ENCODE results near the gene MYH15.

DNA sequence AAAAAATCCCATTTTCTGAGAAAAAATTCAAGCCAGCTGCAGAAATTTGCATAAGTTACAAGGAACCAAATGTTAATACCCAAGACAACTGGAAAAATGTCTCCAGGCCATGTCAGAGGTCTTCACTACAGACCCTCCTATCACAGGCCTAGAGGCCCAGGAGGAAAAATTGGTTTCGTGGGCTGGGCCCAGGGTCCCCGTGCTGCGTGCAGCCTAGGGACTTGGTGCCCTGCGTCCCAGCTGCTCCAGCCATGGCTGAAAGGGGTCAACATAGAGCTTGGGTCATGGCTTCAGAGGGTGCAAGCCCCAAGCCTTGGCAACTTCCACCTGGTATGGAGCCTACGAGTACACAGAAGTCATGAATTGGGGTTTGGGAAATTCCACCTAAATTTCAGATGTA is 78.0 kb downstream of the MYH15 start:
- TF ChIP-seq ZNF512 (CRISPR knock-in tag; IDR thresholded peaks at IDR 0.05; ENCODE audit: borderline replicate concordance) = no peak
- no peak for TF ChIP-seq ATF3 (CRISPR knock-in tag; conservative IDR thresholded peaks at IDR 0.05)
- TF ChIP-seq, protein P1, sequence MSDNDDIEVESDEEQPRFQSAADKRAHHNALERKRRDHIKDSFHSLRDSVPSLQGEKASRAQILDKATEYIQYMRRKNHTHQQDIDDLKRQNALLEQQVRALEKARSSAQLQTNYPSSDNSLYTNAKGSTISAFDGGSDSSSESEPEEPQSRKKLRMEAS (CRISPR knock-in tag; IDR thresholded peaks at IDR 0.05) = no peak
- no peak for TF ChIP-seq ESRRA (CRISPR knock-in tag; IDR thresholded peaks at IDR 0.05; ENCODE audit: borderline replicate concordance)
- no peak for TF ChIP-seq TEAD4 (CRISPR knock-in tag; IDR thresholded peaks at IDR 0.05)
- no peak for TF ChIP-seq ZNF281 (CRISPR knock-in tag; IDR thresholded peaks at IDR 0.05)
- TF ChIP-seq IRF2 (CRISPR knock-in tag; IDR thresholded peaks at IDR 0.05; ENCODE audit: borderline replicate concordance, low read depth) = no peak
- TF ChIP-seq CTCF (IDR thresholded peaks at IDR 0.05) = no peak
- TF ChIP-seq TP53 (CRISPR knock-in tag; IDR thresholded peaks at IDR 0.05) = no peak
- TF ChIP-seq, protein P2, sequence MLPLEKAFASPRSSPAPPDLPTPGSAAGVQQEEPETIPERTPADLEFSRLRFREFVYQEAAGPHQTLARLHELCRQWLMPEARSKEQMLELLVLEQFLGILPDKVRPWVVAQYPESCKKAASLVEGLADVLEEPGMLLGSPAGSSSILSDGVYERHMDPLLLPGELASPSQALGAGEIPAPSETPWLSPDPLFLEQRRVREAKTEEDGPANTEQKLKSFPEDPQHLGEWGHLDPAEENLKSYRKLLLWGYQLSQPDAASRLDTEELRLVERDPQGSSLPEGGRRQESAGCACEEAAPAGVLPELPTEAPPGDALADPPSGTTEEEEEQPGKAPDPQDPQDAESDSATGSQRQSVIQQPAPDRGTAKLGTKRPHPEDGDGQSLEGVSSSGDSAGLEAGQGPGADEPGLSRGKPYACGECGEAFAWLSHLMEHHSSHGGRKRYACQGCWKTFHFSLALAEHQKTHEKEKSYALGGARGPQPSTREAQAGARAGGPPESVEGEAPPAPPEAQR (CRISPR knock-in tag; IDR thresholded peaks at IDR 0.05) = no peak
- no peak for TF ChIP-seq ZBTB21 (CRISPR knock-in tag; IDR thresholded peaks at IDR 0.05; ENCODE audit: borderline replicate concordance)
- TF ChIP-seq SP1 (CRISPR knock-in tag; conservative IDR thresholded peaks at IDR 0.05) = no peak
